Omental fat pad (tissue), 4 donors: ENCODE results near the gene SUPT4H1. TPM values are rescaled to one million over a fixed set of nuclear protein-coding genes. Genes with fewer than 3 reads are reported as not detected.

ENCODE experiments used
- ATAC-seq: fragments of 150-250 bp; one replicate; pipeline ENCODE4 v1.9.1; 2016; ENCODE audit warnings: mild to moderate bottlenecking, moderate library complexity; ENCODE audit not compliant: low FRiP score
- DNase-seq: peaks from one replicate; pipeline ENCODE4 v3.0.0-alpha.2; 2019; ENCODE audit warnings: low spot score
- CTCF ChIP-seq, 3 donors: fragments of 450-650 bp; IDR thresholded peaks; one replicate each; pipeline ENCODE4 v1.5.1; 2016 to 2017; ENCODE audit warnings: antibody characterized with exemption in 3 of 3, mild to moderate bottlenecking in 3 of 3, moderate library complexity in 2 of 3
- total RNA-seq, 4 donors: library from RNA; depleted of rRNA; stranded (reverse); fragments of >200 nt; gene quantifications; one replicate each; pipeline ENCODE4 v1.1.0, GENCODE V29; 2016

SUPT4H1 gene
- total RNA-seq, 4 donors from 2014 or later: 42.1 to 49.2 (median 47.3) TPM

GRCh38 chr17:58310511-58311428 lies 41.2 kb downstream of the SUPT4H1 start:
- no peak for ATAC-seq
- no peak for DNase-seq
- TF ChIP-seq CTCF (IDR thresholded peaks at IDR 0.05): no peak

GRCh38 chr17:58309918-58310259 lies 42.1 kb downstream of the SUPT4H1 start:
- DNase-seq (no peak), ATAC-seq (no peak)

GRCh38 chr17:58308985-58309917 lies 42.8 kb downstream of the SUPT4H1 start:
- TF ChIP-seq CTCF (IDR thresholded peaks at IDR 0.05): no peak
- ATAC-seq: no peak
- no peak for DNase-seq

More at GRCh38 chr17:58309918-58310259, 42.1 kb downstream of the SUPT4H1 start:
- no peak for TF ChIP-seq CTCF (IDR thresholded peaks at IDR 0.05)

GRCh38 chr17:58308173-58308984 lies 43.6 kb downstream of the SUPT4H1 start:
- DNase-seq (no peak), ATAC-seq (no peak)
- no peak for TF ChIP-seq CTCF (IDR thresholded peaks at IDR 0.05)

GRCh38 chr17:58307468-58308172 lies 44.4 kb downstream of the SUPT4H1 start:
- no peak for TF ChIP-seq CTCF (IDR thresholded peaks at IDR 0.05)
- no peak for ATAC-seq
- no peak for DNase-seq
